HUES64 (cell line): ENCODE results near the gene PPM1F.

Source experiments
- H3K27ac ChIP-seq: 2 replicates; pipeline ENCODE4 v1.7.0; 2013; ENCODE audit warnings: low read depth, low read length, inconsistent platforms
- H3K27me3 ChIP-seq: 2 replicates; pipeline ENCODE4 v1.6.1; 2013; ENCODE audit warnings: mild to moderate bottlenecking, low read length; ENCODE audit not compliant: insufficient read depth
- H3K36me3 ChIP-seq: 2 replicates; pipeline ENCODE4 v1.6.1; 2013; ENCODE audit warnings: mild to moderate bottlenecking, low read length; ENCODE audit not compliant: insufficient read depth
- H3K4me1 ChIP-seq: 2 replicates; pipeline ENCODE4 v1.6.1; 2013; ENCODE audit warnings: mild to moderate bottlenecking, low read length, moderate library complexity; ENCODE audit not compliant: insufficient read depth
- H3K4me3 ChIP-seq: 2 replicates; pipeline ENCODE4 v1.5.1; 2013; ENCODE audit warnings: mild to moderate bottlenecking, low read length, moderate library complexity
- H3K9ac ChIP-seq: 2 replicates; pipeline ENCODE4 v1.6.1; 2013; ENCODE audit warnings: mild to moderate bottlenecking, low read depth, low read length
- H3K9me3 ChIP-seq: 2 replicates; pipeline ENCODE4 v1.6.1; 2013; ENCODE audit warnings: low read depth, low read length; ENCODE audit not compliant: insufficient read depth
- WGBS: fragments of 150-250, 120-280 bp; methylation state at CpG from one replicate; pipeline ENCODE4 v1.1.7; 2013; ENCODE audit warnings: missing lambda C conversion rate; 5-methylcytosine and 5-hydroxymethylcytosine counted together

The PPM1F gene

DNA sequence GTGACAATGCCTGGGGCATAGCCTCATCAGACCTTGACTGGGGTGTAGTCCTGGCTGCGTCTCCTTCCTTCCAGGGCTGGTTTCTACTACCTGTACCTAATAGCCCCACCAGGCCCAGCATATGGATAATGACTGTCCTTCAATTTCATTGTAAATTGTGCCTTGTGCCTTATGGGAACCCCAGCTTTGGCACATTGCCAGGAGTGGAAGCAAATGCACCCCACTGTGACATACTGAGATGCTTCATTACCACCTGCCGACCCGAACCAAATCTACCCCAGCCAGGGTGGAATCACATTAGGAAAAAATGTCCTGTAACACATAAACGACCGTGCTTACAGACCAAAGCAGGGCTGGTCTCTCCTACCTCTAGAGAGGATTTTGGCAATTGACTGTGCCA lies 22.6 kb upstream of the PPM1F start:
- 95% methylated on average over 5 of the region's 5 CpGs for WGBS
- Histone ChIP-seq H3K4me1 (no peaks in the 10 kb centered on the region), H3K27me3 (no peaks in the 10 kb centered on the region), H3K27ac (no peak overlapping the region), H3K9ac (no peak overlapping the region), H3K9me3 (no peaks in the 10 kb centered on the region), H3K4me3 (no peak overlapping the region), H3K36me3 (peaks cover 53% of the 10 kb centered on the region)

DNA sequence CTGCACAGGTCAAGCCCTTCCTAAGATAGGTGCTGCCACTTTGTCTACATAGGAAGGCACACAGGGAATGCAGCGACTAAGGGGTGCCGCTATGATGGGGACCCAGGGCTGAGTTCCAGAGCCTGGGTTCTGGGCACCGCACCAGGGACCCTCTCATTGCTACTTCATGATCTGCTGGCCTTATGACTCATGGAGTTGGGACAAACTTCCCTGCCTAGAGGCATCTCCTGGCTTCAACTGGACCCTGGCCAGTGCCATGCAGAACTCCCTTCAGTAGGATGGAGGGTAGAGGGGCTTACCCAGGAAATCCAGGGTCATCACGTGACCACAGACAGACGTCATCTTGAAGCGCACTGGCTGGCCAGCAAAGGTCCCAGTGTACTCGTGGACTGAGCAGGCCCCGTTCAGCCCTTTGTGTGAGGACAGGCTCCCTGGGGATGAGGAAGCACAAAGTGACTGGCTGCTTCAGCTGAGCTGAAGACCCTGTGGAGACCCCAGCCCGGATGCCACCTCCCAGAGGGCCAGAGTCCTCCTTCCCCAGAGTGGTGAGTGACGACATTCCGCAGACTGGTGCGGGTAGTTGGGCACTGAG lies 21.5 kb upstream of the PPM1F start:
- no peaks in the 10 kb centered on the region for H3K4me1 ChIP-seq
- no peak overlapping the region for H3K9ac ChIP-seq
- 94% methylated on average over 12 of the region's 12 CpGs for WGBS

DNA sequence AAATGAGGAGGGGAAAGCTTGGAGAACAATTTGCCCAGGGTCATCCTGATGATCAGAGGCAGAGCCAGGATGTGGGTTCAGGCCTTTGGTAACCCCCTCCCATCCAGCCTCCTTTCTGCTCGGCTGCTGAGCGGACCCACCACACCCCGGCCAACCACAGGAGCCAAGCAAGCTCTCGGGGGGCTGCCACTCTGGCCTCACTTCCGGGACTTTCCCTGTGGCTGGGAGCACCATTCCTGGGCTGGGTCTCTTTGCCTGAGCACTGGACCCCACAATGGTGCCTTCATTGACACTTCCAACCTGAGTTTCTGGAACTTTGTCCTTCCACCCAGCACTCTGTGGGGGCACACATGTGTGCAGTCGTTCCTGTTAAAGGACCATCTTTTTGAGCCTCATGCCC lies 20.2 kb upstream of the PPM1F start:
- Histone ChIP-seq H3K4me3 (no peak overlapping the region), H3K27me3 (no peaks in the 10 kb centered on the region), H3K9ac (no peak overlapping the region), H3K4me1 (no peaks in the 10 kb centered on the region), H3K27ac (no peak overlapping the region), H3K36me3 (peaks cover 75% of the 10 kb centered on the region), H3K9me3 (no peaks in the 10 kb centered on the region)
- WGBS = 94% methylated on average over 6 of the region's 6 CpGs

More for the DNA sequence above, 21.5 kb upstream of the PPM1F start:
- H3K4me3 ChIP-seq = no peak overlapping the region
- H3K36me3 ChIP-seq = peaks cover 62% of the 10 kb centered on the region
- no peaks in the 10 kb centered on the region for H3K9me3 ChIP-seq
- H3K27ac ChIP-seq = no peak overlapping the region
- no peaks in the 10 kb centered on the region for H3K27me3 ChIP-seq

DNA sequence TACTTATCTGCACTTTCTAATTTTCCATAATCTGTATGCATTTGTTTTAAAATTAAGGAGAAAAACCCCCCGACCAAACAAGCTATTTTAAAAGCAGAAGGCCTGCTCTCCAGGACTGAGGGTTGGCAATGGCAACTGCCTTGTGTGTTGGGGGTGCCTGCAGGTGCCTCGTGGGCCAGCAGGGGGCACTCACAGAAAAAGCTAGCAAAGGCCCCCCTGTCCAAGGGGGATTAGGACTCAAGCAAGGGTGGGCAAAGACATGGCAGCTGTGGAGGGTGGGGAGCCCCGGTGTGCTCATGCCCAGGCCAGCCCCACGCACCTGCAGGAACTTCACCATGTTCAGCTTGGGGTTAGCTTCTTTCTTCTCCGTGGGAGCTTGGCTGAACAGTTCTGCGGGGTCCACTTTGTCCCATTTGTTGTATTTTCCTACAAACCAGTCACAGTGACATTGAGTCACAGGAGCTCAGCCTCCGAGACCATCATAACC lies 19.7 kb upstream of the PPM1F start:
- Histone ChIP-seq H3K4me1 (no peaks in the 10 kb centered on the region), H3K4me3 (no peak overlapping the region), H3K9ac (no peak overlapping the region), H3K36me3 (peaks cover 79% of the 10 kb centered on the region), H3K27ac (no peak overlapping the region), H3K9me3 (no peaks in the 10 kb centered on the region), H3K27me3 (no peaks in the 10 kb centered on the region)
- WGBS = 75% methylated on average over 7 of the region's 7 CpGs

DNA sequence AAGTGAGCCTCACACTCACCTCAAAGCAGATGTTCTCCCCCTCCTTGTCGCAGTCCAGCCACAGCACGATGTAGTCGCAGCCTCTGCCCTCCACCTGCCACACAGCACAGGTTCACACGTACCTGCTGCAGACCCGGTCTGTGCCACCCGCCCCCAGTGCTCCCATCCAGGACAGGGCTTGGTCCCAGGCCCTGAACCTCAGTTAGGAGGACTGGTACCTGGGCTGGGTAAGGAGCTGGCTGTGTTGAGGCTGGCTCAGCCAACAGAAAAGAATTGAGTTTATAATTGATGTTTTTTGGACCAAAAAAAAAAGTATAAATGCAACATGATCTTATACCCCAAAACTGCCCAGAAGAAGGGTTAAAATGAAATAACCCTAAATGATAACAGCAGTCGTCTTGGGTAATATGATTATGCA lies 19.2 kb upstream of the PPM1F start:
- Histone ChIP-seq H3K36me3 (peaks cover 84% of the 10 kb centered on the region), H3K9ac (no peak overlapping the region)
- WGBS = 94% methylated on average over 6 of the region's 7 CpGs

DNA sequence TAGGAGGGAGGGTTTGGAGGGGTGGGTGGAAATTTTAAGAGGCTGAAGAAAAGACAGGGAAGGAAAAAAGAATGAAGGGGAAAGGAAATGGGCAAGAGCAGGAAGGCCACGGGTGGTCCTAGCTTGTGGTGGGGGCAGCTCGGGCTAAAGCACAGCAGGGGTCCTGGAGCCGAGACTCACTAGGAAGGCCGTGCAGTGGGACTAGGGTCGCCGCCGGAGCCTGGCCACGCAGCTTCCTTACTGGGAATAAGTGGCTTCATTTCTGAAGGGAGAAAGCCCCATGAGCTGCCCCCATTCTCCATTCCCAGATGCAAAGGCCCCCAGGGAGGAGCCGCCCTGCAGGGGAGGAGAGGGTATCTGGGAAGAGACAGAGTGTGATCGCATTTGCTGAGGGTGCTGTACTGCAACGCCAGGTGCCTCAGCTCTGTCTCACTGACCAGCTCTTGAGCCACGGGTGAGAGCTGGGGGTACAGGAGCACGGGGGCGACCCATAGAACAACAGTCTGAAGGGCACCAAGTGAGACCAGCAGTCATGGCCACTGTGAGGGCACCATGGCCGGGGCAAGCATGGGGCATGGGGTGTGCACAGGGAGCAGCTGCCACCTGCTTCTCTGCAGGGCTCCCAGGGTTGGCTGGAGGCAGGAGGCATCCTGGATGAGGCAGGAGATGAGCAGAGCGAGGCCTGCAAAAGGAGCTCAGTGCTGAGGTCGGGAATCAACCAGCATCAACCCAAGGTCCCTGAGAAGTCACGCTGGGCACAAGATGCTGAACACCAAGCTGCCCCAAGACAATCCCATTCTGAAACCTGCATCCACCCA lies 18.4 kb upstream of the PPM1F start:
- 92% methylated on average over 18 of the region's 18 CpGs for WGBS
- H3K9me3 ChIP-seq = no peaks in the 10 kb centered on the region
- no peak overlapping the region for H3K27ac ChIP-seq
- H3K4me1 ChIP-seq = no peaks in the 10 kb centered on the region
- peaks cover 93% of the 10 kb centered on the region for H3K36me3 ChIP-seq
- H3K9ac ChIP-seq = no peak overlapping the region
- H3K27me3 ChIP-seq = no peaks in the 10 kb centered on the region
- no peak overlapping the region for H3K4me3 ChIP-seq

More for the DNA sequence above, 19.2 kb upstream of the PPM1F start:
- H3K4me1 ChIP-seq = no peaks in the 10 kb centered on the region
- no peak overlapping the region for H3K27ac ChIP-seq
- no peaks in the 10 kb centered on the region for H3K9me3 ChIP-seq
- H3K4me3 ChIP-seq = no peak overlapping the region
- no peaks in the 10 kb centered on the region for H3K27me3 ChIP-seq

DNA sequence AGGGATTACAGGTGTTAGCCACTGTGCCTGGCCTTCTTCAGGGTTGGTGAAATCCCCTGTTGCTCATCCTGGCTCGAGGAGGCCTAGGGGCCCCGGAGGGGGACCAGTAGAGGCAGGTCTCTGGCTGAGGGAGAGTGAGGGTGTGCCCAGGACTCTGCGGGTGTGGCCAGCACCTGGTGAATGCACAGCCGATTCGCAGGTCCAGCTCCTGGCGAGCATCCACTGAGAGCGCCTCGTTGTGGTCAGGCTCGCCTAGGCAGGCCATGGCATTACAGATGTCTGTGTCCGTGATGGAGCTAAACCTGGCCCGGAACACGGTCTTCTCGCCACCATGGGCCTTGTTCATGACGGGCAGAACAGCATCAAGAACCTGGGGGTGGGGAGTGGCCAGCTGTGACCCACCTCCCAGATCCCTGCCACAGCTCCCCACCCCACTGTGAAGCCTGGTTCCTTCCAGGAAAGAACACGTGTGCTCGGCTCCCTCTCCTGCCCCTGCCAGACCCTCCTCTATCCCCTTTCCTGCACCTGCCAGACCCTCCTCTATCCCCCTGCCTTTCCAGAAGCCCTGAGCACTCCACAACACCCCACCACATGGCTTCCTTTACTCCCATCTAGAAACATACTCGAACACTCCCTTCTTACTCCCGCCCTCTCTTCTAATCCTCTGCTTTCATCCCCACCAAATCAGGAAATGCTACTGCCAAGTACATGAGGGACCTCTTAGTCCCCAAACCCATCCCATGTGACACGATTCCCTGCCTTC lies 17.6 kb upstream of the PPM1F start:
- no peaks in the 10 kb centered on the region for H3K9me3 ChIP-seq
- WGBS = 94% methylated on average over 19 of the region's 19 CpGs
- no peak overlapping the region for H3K9ac ChIP-seq
- peaks cover 93% of the 10 kb centered on the region for H3K36me3 ChIP-seq
- no peak overlapping the region for H3K27ac ChIP-seq
- no peaks in the 10 kb centered on the region for H3K27me3 ChIP-seq
- H3K4me1 ChIP-seq = no peaks in the 10 kb centered on the region
- no peak overlapping the region for H3K4me3 ChIP-seq

DNA sequence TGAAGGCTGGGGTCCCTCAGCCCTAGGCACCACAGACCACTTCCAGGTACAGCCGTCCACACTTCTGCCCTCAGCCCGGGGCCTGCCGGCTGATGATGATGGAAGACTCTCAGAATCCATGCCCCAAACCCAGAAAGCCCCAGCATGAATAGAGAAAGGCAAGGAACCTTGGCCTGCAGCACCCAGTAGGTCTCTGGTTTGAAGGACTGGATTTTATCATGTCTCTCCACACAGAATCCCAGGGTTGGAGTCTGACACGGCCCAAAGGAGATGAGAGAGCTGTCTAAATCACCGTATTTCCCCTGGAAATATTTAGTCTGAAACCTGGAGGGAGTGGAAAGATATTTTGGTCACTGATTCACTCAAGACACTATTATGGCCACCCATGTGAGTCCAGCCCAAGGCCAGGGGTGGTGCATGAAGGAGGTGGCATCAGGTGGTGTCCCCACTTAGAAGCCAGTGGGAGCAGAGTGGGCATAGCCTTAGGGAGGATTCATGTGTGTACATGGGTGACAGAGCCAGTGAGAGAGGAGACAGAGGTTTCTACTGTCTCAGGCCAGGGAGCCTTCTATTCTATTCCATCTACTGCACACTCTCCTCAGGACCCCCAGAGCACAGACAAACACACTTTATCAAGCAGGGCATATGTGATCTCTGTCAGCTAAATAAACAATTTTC lies 15.9 kb upstream of the PPM1F start:
- Histone ChIP-seq H3K4me3 (no peak overlapping the region), H3K9ac (no peak overlapping the region), H3K36me3 (peaks cover 93% of the 10 kb centered on the region), H3K27me3 (no peaks in the 10 kb centered on the region), H3K4me1 (no peaks in the 10 kb centered on the region), H3K27ac (no peak overlapping the region), H3K9me3 (no peaks in the 10 kb centered on the region)
- 98% methylated on average over 5 of the region's 5 CpGs for WGBS

DNA sequence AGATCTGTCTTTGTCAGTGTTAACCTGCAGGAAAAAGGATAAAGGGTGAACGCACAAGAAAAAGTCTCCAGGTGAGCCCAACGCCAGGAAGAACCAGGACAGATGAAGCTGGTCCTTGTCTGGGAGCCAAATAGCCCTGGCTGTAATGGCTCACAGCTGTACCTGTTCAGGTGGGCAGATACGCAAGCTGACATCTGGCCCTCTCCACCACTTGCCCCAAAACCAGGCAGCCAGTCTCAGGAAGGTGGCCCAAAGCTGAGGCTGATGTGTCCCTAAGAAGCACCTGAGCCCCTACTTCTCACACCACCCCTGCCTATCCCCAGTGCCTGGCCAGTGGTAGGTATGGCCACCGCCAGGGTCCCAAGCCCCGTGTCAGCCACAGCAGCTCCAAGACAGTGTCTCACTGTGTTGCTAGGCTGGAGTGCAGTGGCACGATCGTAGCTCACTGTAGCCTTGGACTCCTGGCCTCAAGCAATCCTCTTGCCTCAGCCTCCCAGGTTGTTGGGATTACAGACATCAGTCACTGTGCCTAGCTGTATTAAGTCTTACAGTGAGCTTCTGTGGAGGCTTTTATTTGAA lies 15.1 kb upstream of the PPM1F start:
- H3K9me3 ChIP-seq = no peaks in the 10 kb centered on the region
- H3K4me3 ChIP-seq = no peak overlapping the region
- H3K27ac ChIP-seq = no peak overlapping the region
- peaks cover 93% of the 10 kb centered on the region for H3K36me3 ChIP-seq
- H3K4me1 ChIP-seq = no peaks in the 10 kb centered on the region
- no peaks in the 10 kb centered on the region for H3K27me3 ChIP-seq
- WGBS = 94% methylated on average over 7 of the region's 7 CpGs
- H3K9ac ChIP-seq = no peak overlapping the region

DNA sequence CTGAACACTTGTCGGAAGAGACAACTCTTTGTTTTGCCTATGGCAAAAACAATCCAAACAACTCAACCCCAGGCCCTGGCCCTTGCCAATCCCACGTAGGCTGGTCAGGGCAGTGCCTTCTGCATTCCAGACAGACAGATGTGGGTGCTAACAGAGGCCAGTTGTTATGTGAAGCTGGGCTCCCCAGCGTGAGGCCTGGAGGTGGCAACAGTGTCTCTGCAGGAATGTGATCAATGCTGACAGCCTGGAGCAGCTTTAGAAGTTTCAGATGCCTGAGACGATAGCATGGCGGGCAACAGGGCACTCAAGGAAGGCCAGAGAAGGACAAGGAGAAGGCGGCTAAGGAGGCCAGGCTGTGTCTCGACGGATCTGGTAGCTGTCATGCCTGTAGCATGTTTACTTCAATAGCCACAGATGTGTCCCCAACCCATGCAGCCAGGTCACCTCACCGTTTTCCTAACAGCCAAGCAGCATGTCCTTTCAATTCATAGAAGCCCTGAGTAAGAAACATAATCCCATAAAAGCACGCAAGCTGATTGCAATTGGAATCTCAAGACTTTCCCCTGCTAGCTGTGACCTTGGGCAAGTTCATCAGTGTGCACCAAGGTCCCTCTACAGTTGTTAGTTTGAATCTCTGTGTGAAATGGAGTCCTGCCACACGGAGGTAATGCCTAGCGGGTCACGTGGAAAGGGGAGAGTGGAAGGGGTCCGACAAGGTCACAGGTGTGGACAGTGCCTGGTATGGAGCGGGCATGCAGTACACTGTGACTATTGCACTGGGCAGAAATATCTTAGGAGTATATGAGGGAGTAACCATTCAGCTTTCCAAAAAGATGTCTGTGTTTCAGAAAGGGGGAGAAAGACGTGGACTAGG lies 14.2 kb upstream of the PPM1F start:
- Histone ChIP-seq H3K36me3 (peaks cover 94% of the 10 kb centered on the region), H3K4me1 (no peaks in the 10 kb centered on the region), H3K9ac (no peak overlapping the region), H3K27ac (no peak overlapping the region), H3K4me3 (no peak overlapping the region), H3K27me3 (no peaks in the 10 kb centered on the region), H3K9me3 (no peaks in the 10 kb centered on the region)
- 95% methylated on average over 16 of the region's 16 CpGs for WGBS
